Measurements from ENCODE around the gene SHROOM4.
A peak's percentile ranks its signal among the peaks of the same experiment; 100 is the strongest.

The SHROOM4 gene

GRCh38 chrX:50776248-50776647 is 37.7 kb downstream of the SHROOM4 start:
- DNase-seq, result no peak

GRCh38 chrX:50771382-50771781 is 42.6 kb downstream of the SHROOM4 start:
- no peak for DNase-seq

- no peak for DNase-seq
These were observed 43.3 kb downstream of the SHROOM4 start for GRCh38 chrX:50770702-50771101.

- DNase-seq, result no peak
These were observed 44.5 kb downstream of the SHROOM4 start for GRCh38 chrX:50769389-50770063.

- DNase-seq, result no peak
These were observed 45.2 kb downstream of the SHROOM4 start for GRCh38 chrX:50768801-50769200.

GRCh38 chrX:50765986-50766385 is 48.0 kb downstream of the SHROOM4 start:
- no peak for DNase-seq

- no peak for DNase-seq
These were observed 51.4 kb downstream of the SHROOM4 start for GRCh38 chrX:50762578-50762977.

GRCh38 chrX:50756276-50756675 is 57.7 kb downstream of the SHROOM4 start:
- no peak for DNase-seq

GRCh38 chrX:50751091-50751490 is 62.9 kb downstream of the SHROOM4 start:
- no peak for DNase-seq

- peak; percentile 38 for DNase-seq
These were observed 66.5 kb downstream of the SHROOM4 start for GRCh38 chrX:50747471-50747900.

- DNase-seq, result no peak
These were observed 77.3 kb downstream of the SHROOM4 start for GRCh38 chrX:50736656-50737055.

- no peak for DNase-seq
These were observed 87.7 kb downstream of the SHROOM4 start for GRCh38 chrX:50726296-50726695.

GRCh38 chrX:50725310-50725709 is 88.7 kb downstream of the SHROOM4 start:
- DNase-seq, result no peak

- no peak for DNase-seq
These were observed 91.0 kb downstream of the SHROOM4 start for GRCh38 chrX:50723006-50723405.

GRCh38 chrX:50721764-50722521 is 92.1 kb downstream of the SHROOM4 start:
- DNase-seq, result no peak

GRCh38 chrX:50719614-50720013 is 94.4 kb downstream of the SHROOM4 start:
- DNase-seq, result no peak

GRCh38 chrX:50718776-50719175 is 95.2 kb downstream of the SHROOM4 start:
- no peak for DNase-seq

GRCh38 chrX:50716706-50717105 is 97.3 kb downstream of the SHROOM4 start:
- no peak for DNase-seq

GRCh38 chrX:50712777-50713176 is 101.2 kb downstream of the SHROOM4 start:
- DNase-seq, result no peak

GRCh38 chrX:50711907-50712306 is 102.1 kb downstream of the SHROOM4 start:
- no peak for DNase-seq

- DNase-seq, result no peak
These were observed 105.9 kb downstream of the SHROOM4 start for GRCh38 chrX:50707955-50708699.

GRCh38 chrX:50707405-50707804 is 106.6 kb downstream of the SHROOM4 start:
- no peak for DNase-seq

GRCh38 chrX:50705042-50705441 is 109.0 kb downstream of the SHROOM4 start:
- DNase-seq, result no peak

- DNase-seq, result no peak
These were observed 109.6 kb downstream of the SHROOM4 start for GRCh38 chrX:50704360-50704759.
